Sciatic nerve (tissue), 2 donors: Measurements from ENCODE around the gene HS6ST2. TPM values are rescaled to one million over a fixed set of nuclear protein-coding genes. Genes with fewer than 3 reads are reported as not detected.

Experiments
- ATAC-seq: fragments of 200-7000 bp; cut with Tn5 transposase; one replicate; pipeline ENCODE4 v1.9.1; 2020; ENCODE audit warnings: mild to moderate bottlenecking, moderate library complexity
- DNase-seq: peaks from one replicate; pipeline ENCODE4 v3.0.0-alpha.2; 2020; ENCODE audit warnings: low spot score
- intact Hi-C: fragments of 100-400 bp; cut with DNase I; formaldehyde crosslinking; loops from one replicate; pipeline ENCODE4 v1.14.2; 2022
- total RNA-seq: library from RNA; stranded (reverse); fragmentation: NEBNext Ultra II Directional; extraction: Animal tissue kit (Norgen Biotek cat#: 25700); gene quantifications from one replicate; pipeline ENCODE4 v1.2.1, GENCODE V29; 2021
- donor health status: DM: no; HTN: no; CAD: no.
- donor health status: DM: no; HTN: no; CAD: no.

Gene HS6ST2
- total RNA-seq, 1 donor from 2014 or later, result 0.36 TPM

- DNase-seq, result no peak
- intact Hi-C loops, result no loop called here
- no peak for ATAC-seq
Observed at GRCh38 chrX:132609362-132609848, 349.0 kb downstream of the HS6ST2 start.

GRCh38 chrX:132603700-132604286, 354.6 kb downstream of the HS6ST2 start:
- DNase-seq (no peak), ATAC-seq (no peak)
- intact Hi-C loops, result no loop called here

- ATAC-seq (no peak), DNase-seq (no peak)
- intact Hi-C loops, result no loop called here
Observed at GRCh38 chrX:132602701-132603100, 355.7 kb downstream of the HS6ST2 start.

- ATAC-seq (no peak), DNase-seq (no peak)
- intact Hi-C loops, result no loop called here
Observed at GRCh38 chrX:132594999-132595398, 363.4 kb downstream of the HS6ST2 start.

- DNase-seq, result no peak
- intact Hi-C loops, result no loop called here
- no peak for ATAC-seq
Observed at GRCh38 chrX:132594129-132594528, 364.3 kb downstream of the HS6ST2 start.

GRCh38 chrX:132592880-132593279, 365.5 kb downstream of the HS6ST2 start:
- ATAC-seq, result peak; percentile 57
- DNase-seq, result no peak
- intact Hi-C loops, result no loop called here

GRCh38 chrX:132591719-132592275, 366.6 kb downstream of the HS6ST2 start:
- DNase-seq (no peak), ATAC-seq (no peak)
- intact Hi-C loops, result no loop called here

- ATAC-seq (no peak), DNase-seq (no peak)
- intact Hi-C loops, result no loop called here
Observed at GRCh38 chrX:132590350-132591026, 367.9 kb downstream of the HS6ST2 start.

- intact Hi-C loops, result no loop called here
- ATAC-seq, result no peak
- DNase-seq, result no peak
Observed at GRCh38 chrX:132584936-132585335, 373.5 kb downstream of the HS6ST2 start.

- intact Hi-C loops, result no loop called here
- no peak for ATAC-seq
- no peak for DNase-seq
Observed at GRCh38 chrX:132576939-132577338, 381.5 kb downstream of the HS6ST2 start.

Other genes starting within 250 kb of the HS6ST2 start
- gene USP26, start 138.5 kb upstream of the HS6ST2 start, total RNA-seq, result not detected